Stimulated activated CD8-positive, alpha-beta memory T cell treated with anti-CD3 and anti-CD28 coated beads, Interleukin-4, amount 100 ng/mL, for 4 hours (primary cell): ENCODE results near the gene CFDP1.

Experiments
- DNase-seq, 2 donors: peaks; one replicate each; pipeline ENCODE4 v3.0.0-alpha.2; 2020; ENCODE audit warnings: low read depth in 2 of 2, low spot score in 1 of 2

The CFDP1 gene

GRCh38 chr16:75252946-75253911 is 180.1 kb downstream of the CFDP1 start:
- DNase-seq = no peak

GRCh38 chr16:75252049-75252864 is 181.0 kb downstream of the CFDP1 start:
- DNase-seq = no peak

DNA sequence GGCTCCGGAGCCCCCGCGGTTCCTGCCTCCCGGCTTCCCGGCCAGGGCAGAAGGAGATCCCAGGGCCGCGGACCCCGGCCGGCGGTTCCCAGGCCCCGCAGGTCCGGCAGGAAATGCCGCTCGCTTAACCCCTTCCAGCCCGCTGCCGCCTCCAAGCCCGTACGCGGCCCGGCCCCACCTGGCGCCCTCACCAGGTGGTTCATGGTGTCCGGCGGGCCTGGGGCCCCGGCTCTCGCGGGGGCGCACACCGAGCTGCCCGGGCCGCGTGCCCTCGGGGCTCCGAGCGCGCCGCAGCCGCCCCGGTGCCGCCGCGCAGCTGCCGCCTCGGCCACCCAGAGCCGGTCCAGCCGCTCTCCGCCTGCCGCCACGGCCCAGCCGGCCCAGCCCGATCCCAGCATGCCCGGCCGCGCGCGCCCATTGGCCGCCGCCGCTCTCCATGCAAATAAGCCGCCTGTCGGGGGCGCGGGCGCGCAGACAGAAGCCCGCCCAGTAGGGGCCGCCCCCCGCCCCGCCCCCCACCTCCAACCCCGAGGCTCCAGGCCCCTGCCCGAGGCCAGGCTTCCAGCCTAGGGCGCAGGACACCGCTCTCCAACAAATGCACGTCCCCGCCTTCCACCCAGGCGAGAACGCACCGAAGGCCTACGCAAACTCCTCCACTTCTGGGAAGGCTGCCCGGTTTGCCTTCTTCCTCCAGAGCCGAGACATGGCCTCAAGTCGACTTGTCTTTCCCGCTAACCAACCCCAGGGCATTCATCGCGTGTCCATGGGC is 181.8 kb downstream of the CFDP1 start, which contains the start of gene BCAR1:
Gene BCAR1 (minus strand): TSS at position 345 of the 769 bp plus-strand sequence. CDS start 142 bp downstream, at position 203.
- no peak for DNase-seq

- DNase-seq = no peak
Measured at GRCh38 chr16:75250809-75251279, 182.5 kb downstream of the CFDP1 start.

- DNase-seq = no peak
Measured at GRCh38 chr16:75250089-75250808, 183.1 kb downstream of the CFDP1 start.

- no peak for DNase-seq
Measured at GRCh38 chr16:75249441-75249840, 183.9 kb downstream of the CFDP1 start.

DNA sequence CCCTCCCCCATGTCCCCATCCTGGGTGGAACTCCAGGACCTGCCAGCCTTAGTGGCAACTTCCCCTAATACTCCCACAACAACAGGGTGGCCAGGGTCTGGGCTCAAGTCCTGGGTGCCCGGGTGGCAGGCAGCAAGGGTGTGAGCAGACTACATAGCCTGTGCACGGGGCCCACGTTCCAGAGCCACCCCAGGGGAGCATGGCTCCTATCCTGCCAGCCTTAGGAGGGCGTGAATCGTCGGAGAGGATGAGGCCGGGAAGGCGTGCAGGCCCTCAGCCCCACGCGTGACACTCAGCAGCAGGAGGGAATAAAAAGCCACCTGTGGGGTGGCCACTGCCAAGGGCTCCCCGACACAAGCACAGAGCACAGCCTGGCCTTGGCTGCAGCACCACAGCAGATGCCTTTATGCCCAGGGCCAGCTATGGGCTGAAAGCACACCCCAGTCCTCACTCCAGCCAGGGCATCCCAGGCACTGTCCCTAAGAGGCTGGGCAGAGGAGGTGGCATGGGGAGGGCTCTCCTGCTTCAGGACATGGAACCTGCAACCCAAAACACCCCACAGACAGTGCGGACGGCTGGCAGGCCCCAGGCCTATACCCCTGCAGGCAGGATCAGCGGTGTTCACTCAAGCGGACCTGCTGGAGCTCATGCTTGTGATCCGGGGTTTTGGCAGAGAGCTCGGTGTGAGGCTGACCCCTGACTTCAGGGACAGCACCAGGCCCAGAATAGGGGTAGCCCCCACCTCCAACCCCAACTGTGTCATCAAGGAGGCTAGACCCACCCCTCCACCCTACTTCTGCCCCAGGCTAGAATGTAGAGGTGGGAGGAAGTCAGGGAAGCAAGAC is 184.5 kb downstream of the CFDP1 start:
- DNase-seq = no peak

DNA sequence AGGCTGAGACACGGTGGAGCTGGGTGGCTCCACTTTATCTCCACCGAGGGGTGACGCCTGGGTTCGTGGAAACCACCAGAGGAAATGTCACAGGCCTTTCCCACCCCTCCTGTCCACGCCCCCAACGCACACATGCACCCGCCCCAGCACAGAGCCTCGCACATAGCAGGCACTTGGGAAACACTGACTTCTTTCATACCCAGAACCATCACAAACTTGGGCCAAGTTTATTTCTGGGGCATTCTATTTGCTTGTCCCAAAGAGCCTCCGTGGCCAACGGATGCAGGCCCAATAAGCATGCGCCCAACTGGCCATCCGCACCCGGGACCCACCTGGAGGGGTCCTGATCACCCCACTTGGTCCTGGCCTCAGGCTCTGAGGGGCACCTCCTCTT is 185.2 kb downstream of the CFDP1 start:
- DNase-seq = no peak

GRCh38 chr16:75247249-75247648 is 186.1 kb downstream of the CFDP1 start:
- DNase-seq = no peak

GRCh38 chr16:75246504-75247205 is 186.6 kb downstream of the CFDP1 start:
- no peak for DNase-seq

- no peak for DNase-seq
Measured at GRCh38 chr16:75244844-75245758, 188.2 kb downstream of the CFDP1 start.

- DNase-seq = no peak
Measured at GRCh38 chr16:75244225-75244809, 189.0 kb downstream of the CFDP1 start.
